ENCODE results near the gene LRRC61.

DNA sequence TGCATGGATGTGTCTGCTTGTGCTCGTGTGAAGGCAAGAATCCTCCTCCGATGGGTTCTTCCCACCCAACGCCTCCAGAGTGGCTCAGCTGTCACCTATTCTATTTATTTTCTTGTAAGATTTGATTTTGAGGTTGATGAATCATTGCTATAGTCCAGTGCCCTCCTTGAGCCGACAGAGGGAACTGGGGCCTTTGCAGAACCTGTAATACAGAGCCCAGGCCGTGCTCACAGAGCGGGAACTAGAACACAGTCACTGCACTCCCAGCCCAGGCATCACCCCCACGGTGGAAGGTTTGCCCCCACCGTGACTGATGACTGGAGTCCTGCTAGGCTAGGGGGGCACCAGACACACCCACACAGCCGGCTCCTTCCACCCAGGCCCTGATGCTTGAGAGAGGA is 16.3 kb downstream of the LRRC61 start:
- no peak for TF ChIP-seq ZNF8 (CRISPR knock-in tag; IDR thresholded peaks at IDR 0.05)
- no peak for TF ChIP-seq CREB5 (CRISPR knock-in tag; IDR thresholded peaks at IDR 0.05; ENCODE audit: low read depth)
- no peak for TF ChIP-seq PATZ1 (CRISPR knock-in tag; IDR thresholded peaks at IDR 0.05; ENCODE audit: borderline replicate concordance)
- no peak for TF ChIP-seq BACH2 (CRISPR knock-in tag; IDR thresholded peaks at IDR 0.05; ENCODE audit: borderline replicate concordance)
- no peak for TF ChIP-seq ZFP3 (CRISPR knock-in tag; IDR thresholded peaks at IDR 0.05)
